NCI-H2227 (cell line): ENCODE measurements around the gene LHPP.

Experiments
- DNase-seq: peaks from one replicate; lab custom pipeline; 2025; ENCODE audit not compliant: unreplicated experiment; lab: John Stamatoyannopoulos, UW

Gene LHPP

GRCh38 chr10:124551097-124551496 is 89.5 kb downstream of the LHPP start:
- no peak for DNase-seq

- no peak for DNase-seq
Measured at GRCh38 chr10:124551755-124552154, 90.1 kb downstream of the LHPP start.

- DNase-seq = no peak
Measured at GRCh38 chr10:124552691-124553276, 91.2 kb downstream of the LHPP start.

- no peak for DNase-seq
Measured at GRCh38 chr10:124554085-124554858, 92.6 kb downstream of the LHPP start.

- DNase-seq = no peak
Measured at GRCh38 chr10:124557167-124557566, 95.5 kb downstream of the LHPP start.

GRCh38 chr10:124557648-124558338 is 96.2 kb downstream of the LHPP start:
- DNase-seq = no peak

- no peak for DNase-seq
Measured at GRCh38 chr10:124558339-124559321, 97.0 kb downstream of the LHPP start.

- DNase-seq = no peak
Measured at GRCh38 chr10:124559372-124560132, 97.9 kb downstream of the LHPP start.

GRCh38 chr10:124560377-124561105 is 98.9 kb downstream of the LHPP start:
- DNase-seq = no peak

GRCh38 chr10:124561206-124561605 is 99.6 kb downstream of the LHPP start:
- DNase-seq = no peak

GRCh38 chr10:124562425-124563060 is 100.9 kb downstream of the LHPP start:
- DNase-seq = no peak

- no peak for DNase-seq
Measured at GRCh38 chr10:124563320-124564040, 101.9 kb downstream of the LHPP start.

- no peak for DNase-seq
Measured at GRCh38 chr10:124564881-124565280, 103.3 kb downstream of the LHPP start.

- no peak for DNase-seq
Measured at GRCh38 chr10:124565565-124566221, 104.1 kb downstream of the LHPP start.

GRCh38 chr10:124566222-124566888 is 104.7 kb downstream of the LHPP start:
- DNase-seq = no peak

GRCh38 chr10:124566981-124567835 is 105.6 kb downstream of the LHPP start:
- DNase-seq = no peak
